DMS 273 (cell line): ENCODE measurements around the gene RDX.
"Not testable (repeated sequence)": the region's sequence is repeated elsewhere in the genome, so short reads cannot be mapped to it uniquely, and the experiment has no call there.

ENCODE experiments used
- DNase-seq: peaks from one replicate; lab custom pipeline; 2025; ENCODE audit not compliant: unreplicated experiment; lab: John Stamatoyannopoulos, UW

RDX gene

GRCh38 chr11:110279881-110280280 is 16.5 kb downstream of the RDX start:
- no peak for DNase-seq

GRCh38 chr11:110272919-110273318 is 23.5 kb downstream of the RDX start:
- DNase-seq, result no peak

- DNase-seq, result no peak
Observed at GRCh38 chr11:110269996-110270395, 26.4 kb downstream of the RDX start.

GRCh38 chr11:110268441-110268840 is 28.0 kb downstream of the RDX start:
- DNase-seq, result no peak

- DNase-seq, result no peak
Observed at GRCh38 chr11:110262072-110262403, 34.4 kb downstream of the RDX start.

GRCh38 chr11:110261195-110262071 is 35.0 kb downstream of the RDX start:
- DNase-seq, result no peak

- no peak for DNase-seq
Observed at GRCh38 chr11:110253525-110253924, 42.9 kb downstream of the RDX start.

GRCh38 chr11:110251836-110252235 is 44.6 kb downstream of the RDX start:
- peak; percentile 11 for DNase-seq

GRCh38 chr11:110250168-110250567 is 46.2 kb downstream of the RDX start:
- DNase-seq, result no peak

GRCh38 chr11:110249766-110250165 is 46.6 kb downstream of the RDX start:
- DNase-seq, result no peak

GRCh38 chr11:110249066-110249465 is 47.3 kb downstream of the RDX start:
- no peak for DNase-seq

GRCh38 chr11:110243791-110244190 is 52.6 kb downstream of the RDX start:
- no peak for DNase-seq

- DNase-seq, result no peak
Observed at GRCh38 chr11:110242746-110243145, 53.7 kb downstream of the RDX start.

GRCh38 chr11:110242188-110242587 is 54.2 kb downstream of the RDX start:
- DNase-seq, result no peak

- no peak for DNase-seq
Observed at GRCh38 chr11:110235966-110236365, 60.4 kb downstream of the RDX start.

GRCh38 chr11:110230377-110230776 is 66.0 kb downstream of the RDX start:
- DNase-seq, result no peak

- DNase-seq, result no peak
Observed at GRCh38 chr11:110219006-110219785, 77.2 kb downstream of the RDX start.

- DNase-seq, result peak; percentile 32
Observed at GRCh38 chr11:110217936-110218335, 78.5 kb downstream of the RDX start.

- DNase-seq, result no peak
Observed at GRCh38 chr11:110217223-110217877, 79.1 kb downstream of the RDX start.

GRCh38 chr11:110209313-110209694 is 87.1 kb downstream of the RDX start:
- not testable (repeated sequence) for DNase-seq

GRCh38 chr11:110208678-110209312 is 87.6 kb downstream of the RDX start:
- peak; percentile 23 for DNase-seq
